Measurements from ENCODE around the gene SLC12A4. TPM values are rescaled to one million over a fixed set of nuclear protein-coding genes. Genes with fewer than 3 reads are reported as not detected.
A peak's percentile ranks its signal among the peaks of the same experiment; 100 is the strongest.

The SLC12A4 gene
- total RNA-seq, 4 donors from 2014 or later: 18.1 to 46.4 (median 25.4) TPM

GRCh38 chr16:67934306-67935100 is 33.9 kb downstream of the SLC12A4 start:
- Histone ChIP-seq H3K9me3 (no peaks in the 10 kb centered on the region), H3K4me3 (peak overlapping the region in 1 of 4 donors; percentile 74), H3K27ac (peak overlapping the region in 3 of 4 donors; percentile 90 to 97 (median 96)), H3K4me1 (peaks cover 16 to 20% (median 19%) of the 10 kb centered on the region in 4 donors), H3K27me3 (no peaks in the 10 kb centered on the region), H3K36me3 (no peaks in the 10 kb centered on the region)
- DNase-seq: no peak
- WGBS, 2 donors (ENCODE audit: low coverage in 1 of 2): 69% methylated on average over 13 of the region's 13 CpGs; no CpG with 5 or more reads in 1 of the 2 donors
- in situ Hi-C loops (cut with MboI; ENCODE audit: low pct_ligation_motif_present in 1 of 4, low pct_unique_long_range_greater_than_20kb in 1 of 4, low sequenced_read_pairs in 3 of 4) (no loop called here), intact Hi-C loops (cut with DNase I; ENCODE audit: low total_unique reads) (no loop called here)
- TF ChIP-seq CTCF (IDR thresholded peaks at IDR 0.05): no peak
- no peak for TF ChIP-seq EP300 (IDR thresholded peaks at IDR 0.05; ENCODE audit: low read depth)
- no peak for TF ChIP-seq POLR2AphosphoS5 (IDR thresholded peaks at IDR 0.05)
- TF ChIP-seq POLR2A (IDR thresholded peaks at IDR 0.05): no peak

- H3K27ac ChIP-seq: no peak overlapping the region
- peaks cover 16 to 20% (median 19%) of the 10 kb centered on the region in 4 donors for H3K4me1 ChIP-seq
- H3K9me3 ChIP-seq: no peaks in the 10 kb centered on the region
- TF ChIP-seq EP300 (IDR thresholded peaks at IDR 0.05; ENCODE audit: low read depth) (no peak), POLR2AphosphoS5 (IDR thresholded peaks at IDR 0.05) (no peak), CTCF (IDR thresholded peaks at IDR 0.05) (no peak), POLR2A (IDR thresholded peaks at IDR 0.05) (no peak)
- no peaks in the 10 kb centered on the region for H3K27me3 ChIP-seq
- no peak overlapping the region for H3K4me3 ChIP-seq
- in situ Hi-C loops (cut with MboI; ENCODE audit: low pct_ligation_motif_present in 1 of 4, low pct_unique_long_range_greater_than_20kb in 1 of 4, low sequenced_read_pairs in 3 of 4) (no loop called here), intact Hi-C loops (cut with DNase I; ENCODE audit: low total_unique reads) (no loop called here)
- H3K36me3 ChIP-seq: no peaks in the 10 kb centered on the region
- no peak for DNase-seq
- 80% methylated on average over 7 of the region's 7 CpGs; no CpG with 5 or more reads in 1 of the 2 donors for WGBS, 2 donors (ENCODE audit: low coverage in 1 of 2)
Measured at GRCh38 chr16:67933805-67934204, 34.6 kb downstream of the SLC12A4 start.

GRCh38 chr16:67932462-67932840 is 36.0 kb downstream of the SLC12A4 start:
- TF ChIP-seq EP300 (IDR thresholded peaks at IDR 0.05; ENCODE audit: low read depth) (no peak), POLR2AphosphoS5 (IDR thresholded peaks at IDR 0.05) (no peak), CTCF (IDR thresholded peaks at IDR 0.05) (no peak), POLR2A (IDR thresholded peaks at IDR 0.05) (no peak)
- H3K9me3 ChIP-seq: no peaks in the 10 kb centered on the region
- H3K27me3 ChIP-seq: no peaks in the 10 kb centered on the region
- in situ Hi-C loops (cut with MboI; ENCODE audit: low pct_ligation_motif_present in 1 of 4, low pct_unique_long_range_greater_than_20kb in 1 of 4, low sequenced_read_pairs in 3 of 4): no loop called here
- WGBS, 2 donors (ENCODE audit: low coverage in 1 of 2): 87% methylated on average over 4 of the region's 4 CpGs; no CpG with 5 or more reads in 1 of the 2 donors
- DNase-seq: no peak
- peaks cover 15 to 19% (median 18%) of the 10 kb centered on the region in 4 donors for H3K4me1 ChIP-seq
- no peak overlapping the region for H3K4me3 ChIP-seq
- intact Hi-C loops (cut with DNase I; ENCODE audit: low total_unique reads): no loop called here
- peaks cover 0 to 7% (median 3%) of the 10 kb centered on the region in 4 donors for H3K36me3 ChIP-seq
- H3K27ac ChIP-seq: no peak overlapping the region

GRCh38 chr16:67931712-67932461 is 36.5 kb downstream of the SLC12A4 start, which contains the start of gene CTRL:
Gene CTRL (minus strand): TSS chr16:67931862. CDS start chr16:67931852, 10 bp downstream.
- no peak for DNase-seq
- H3K36me3 ChIP-seq: peaks cover 0 to 8% (median 4%) of the 10 kb centered on the region in 4 donors
- no peak within 1 kb of the TSS for H3K27ac ChIP-seq
- in situ Hi-C loops (cut with MboI; ENCODE audit: low pct_ligation_motif_present in 1 of 4, low pct_unique_long_range_greater_than_20kb in 1 of 4, low sequenced_read_pairs in 3 of 4): no loop called here
- no peaks in the 10 kb centered on the region for H3K9me3 ChIP-seq
- H3K4me3 ChIP-seq: no peak within 1 kb of the TSS
- WGBS, 2 donors (ENCODE audit: low coverage in 1 of 2): 88% methylated on average over 15 of the region's 15 CpGs; no CpG with 5 or more reads in 1 of the 2 donors
- no peak for TF ChIP-seq POLR2AphosphoS5 (IDR thresholded peaks at IDR 0.05)
- no peak for TF ChIP-seq POLR2A (IDR thresholded peaks at IDR 0.05)
- TF ChIP-seq CTCF (IDR thresholded peaks at IDR 0.05): no peak
- TF ChIP-seq EP300 (IDR thresholded peaks at IDR 0.05; ENCODE audit: low read depth): no peak
- intact Hi-C loops (cut with DNase I; ENCODE audit: low total_unique reads): no loop called here
- no peaks in the 10 kb centered on the region for H3K27me3 ChIP-seq
- peaks cover 9 to 13% (median 12%) of the 10 kb centered on the region in 4 donors for H3K4me1 ChIP-seq

All from transverse colon (tissue), 4 donors.